Measurements from ENCODE around the gene ZDHHC6.
"Not testable (repeated sequence)": the region's sequence is repeated elsewhere in the genome, so short reads cannot be mapped to it uniquely, and the experiment has no call there.

Gene ZDHHC6

DNA sequence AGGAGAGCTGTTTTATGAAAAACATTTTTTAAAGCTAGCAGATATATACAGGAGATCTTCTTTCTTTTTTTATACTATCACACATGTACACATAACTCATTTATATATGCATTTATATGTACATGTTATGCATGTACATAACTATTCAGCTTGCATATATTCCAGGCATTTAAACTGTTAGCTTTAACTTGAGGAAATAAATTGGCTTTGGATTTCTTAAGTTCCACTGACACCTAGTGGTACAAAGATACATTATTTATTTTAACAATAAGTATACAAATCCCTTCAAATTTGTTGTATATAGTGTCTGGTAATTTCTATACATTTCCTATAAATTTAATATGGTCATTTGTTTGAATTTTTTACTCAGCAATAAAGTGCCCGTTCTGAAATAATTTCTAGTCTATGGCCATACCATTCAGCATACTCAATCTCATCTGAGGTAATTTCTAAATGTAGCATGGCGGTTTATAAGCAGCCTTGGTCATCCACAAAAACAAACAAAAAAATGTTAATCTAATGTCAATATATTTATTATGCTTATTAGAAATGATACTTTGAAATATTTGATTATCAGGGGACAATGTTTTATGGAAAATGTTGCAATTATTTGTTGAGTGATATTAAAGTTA is 11.6 kb downstream of the ZDHHC6 start:
- in situ Hi-C loops (cut with HindIII; ENCODE audit: low pct_unique_long_range_greater_than_20kb, low sequenced_read_pairs) = no loop called here
- peak; percentile 11 to 52 for DNase-seq (ENCODE audit: low read depth in 1 of 2, low spot score in 1 of 2)
- no peak for TF ChIP-seq JUND (IDR thresholded peaks at IDR 0.05; ENCODE audit: low read depth)

- no peak for TF ChIP-seq JUND (IDR thresholded peaks at IDR 0.05; ENCODE audit: low read depth)
- in situ Hi-C loops (cut with HindIII; ENCODE audit: low pct_unique_long_range_greater_than_20kb, low sequenced_read_pairs) = no loop called here
- no peak for DNase-seq (ENCODE audit: low read depth in 1 of 2, low spot score in 1 of 2)
Measured at GRCh38 chr10:112433136-112433535, 13.6 kb downstream of the ZDHHC6 start.

- in situ Hi-C loops (cut with HindIII; ENCODE audit: low pct_unique_long_range_greater_than_20kb, low sequenced_read_pairs) = no loop called here
- DNase-seq (ENCODE audit: low read depth in 1 of 2, low spot score in 1 of 2) = no peak
- no peak for TF ChIP-seq JUND (IDR thresholded peaks at IDR 0.05; ENCODE audit: low read depth)
Measured at GRCh38 chr10:112429654-112430230, 17.0 kb downstream of the ZDHHC6 start.

DNA sequence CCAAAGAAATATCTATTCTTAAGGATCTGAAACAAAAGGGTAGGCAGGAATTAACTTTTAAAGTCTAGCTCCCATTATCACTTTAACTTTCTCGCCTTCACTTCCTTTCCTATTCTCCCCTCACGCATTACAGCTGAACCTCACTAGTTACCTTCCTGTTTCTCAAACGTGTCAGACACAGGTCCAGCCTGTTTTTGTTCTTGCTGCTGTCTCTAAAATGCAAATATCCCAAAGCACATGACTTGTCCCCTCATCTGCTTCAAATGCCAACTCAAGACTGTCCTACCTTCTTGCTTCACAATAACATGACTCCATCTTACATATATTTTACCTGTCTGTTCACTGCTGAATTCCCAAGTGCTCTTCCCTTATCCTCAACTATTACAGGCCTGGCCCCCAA is 17.6 kb downstream of the ZDHHC6 start:
- no peak for DNase-seq (ENCODE audit: low read depth in 1 of 2, low spot score in 1 of 2)
- in situ Hi-C loops (cut with HindIII; ENCODE audit: low pct_unique_long_range_greater_than_20kb, low sequenced_read_pairs) = no loop called here
- TF ChIP-seq JUND (IDR thresholded peaks at IDR 0.05; ENCODE audit: low read depth) = no peak

GRCh38 chr10:112426111-112426510 is 20.6 kb downstream of the ZDHHC6 start:
- no peak for DNase-seq (ENCODE audit: low read depth in 1 of 2, low spot score in 1 of 2)
- TF ChIP-seq JUND (IDR thresholded peaks at IDR 0.05; ENCODE audit: low read depth) = no peak

GRCh38 chr10:112424651-112425050 is 22.1 kb downstream of the ZDHHC6 start:
- TF ChIP-seq JUND (IDR thresholded peaks at IDR 0.05; ENCODE audit: low read depth) = no peak
- no peak for DNase-seq (ENCODE audit: low read depth in 1 of 2, low spot score in 1 of 2)
- in situ Hi-C loops (cut with HindIII; ENCODE audit: low pct_unique_long_range_greater_than_20kb, low sequenced_read_pairs) = no loop called here

More at GRCh38 chr10:112426111-112426510, 20.6 kb downstream of the ZDHHC6 start:
- in situ Hi-C loops (cut with HindIII; ENCODE audit: low pct_unique_long_range_greater_than_20kb, low sequenced_read_pairs) = no loop called here

DNA sequence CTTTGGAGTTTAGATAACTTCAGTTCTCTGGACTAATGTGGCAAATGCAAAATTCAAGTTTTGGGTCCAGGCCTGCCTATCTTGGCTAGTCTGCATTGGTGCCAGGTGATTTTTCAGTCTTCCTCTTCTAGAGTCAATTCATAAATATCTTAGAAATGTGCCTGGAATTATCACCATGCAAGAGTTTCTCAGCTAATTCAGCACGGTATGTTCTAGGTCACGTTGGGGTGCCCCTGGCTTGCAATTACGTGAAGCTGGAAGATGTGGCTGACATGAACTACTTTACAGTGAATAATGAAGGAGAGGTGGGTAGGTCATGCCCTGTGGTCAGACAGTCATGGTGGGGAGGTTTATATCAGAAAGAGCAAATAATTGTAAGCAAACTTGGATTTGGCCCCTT is 25.0 kb downstream of the ZDHHC6 start:
- no peak for TF ChIP-seq JUND (IDR thresholded peaks at IDR 0.05; ENCODE audit: low read depth)
- in situ Hi-C loops (cut with HindIII; ENCODE audit: low pct_unique_long_range_greater_than_20kb, low sequenced_read_pairs) = no loop called here
- DNase-seq (ENCODE audit: low read depth in 1 of 2, low spot score in 1 of 2) = no peak

- no peak for TF ChIP-seq JUND (IDR thresholded peaks at IDR 0.05; ENCODE audit: low read depth)
- no peak for DNase-seq (ENCODE audit: low read depth in 1 of 2, low spot score in 1 of 2)
- in situ Hi-C loops (cut with HindIII; ENCODE audit: low pct_unique_long_range_greater_than_20kb, low sequenced_read_pairs) = no loop called here
Measured at GRCh38 chr10:112412696-112413095, 34.0 kb downstream of the ZDHHC6 start.

DNA sequence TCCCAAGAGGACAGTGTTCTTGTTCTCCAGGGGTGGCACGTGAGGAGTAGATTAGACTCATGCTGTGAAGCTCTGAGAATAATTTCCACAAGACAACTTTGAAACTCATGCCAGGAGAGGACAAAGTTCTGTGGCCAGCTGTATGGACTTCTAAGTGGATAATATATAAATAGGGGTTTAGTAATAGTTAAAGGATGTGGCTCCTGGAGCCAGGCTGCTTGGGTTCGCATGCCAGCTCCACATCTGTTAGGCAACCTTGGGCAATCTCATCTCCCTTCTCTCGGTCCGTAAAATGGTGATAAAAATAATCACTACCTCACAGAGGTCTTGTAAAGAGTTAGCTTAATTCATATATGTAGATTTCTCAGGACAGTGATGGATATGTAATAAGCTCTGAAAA is 37.0 kb downstream of the ZDHHC6 start:
- no peak for TF ChIP-seq JUND (IDR thresholded peaks at IDR 0.05; ENCODE audit: low read depth)
- in situ Hi-C loops (cut with HindIII; ENCODE audit: low pct_unique_long_range_greater_than_20kb, low sequenced_read_pairs) = no loop called here
- DNase-seq (ENCODE audit: low read depth in 1 of 2, low spot score in 1 of 2) = no peak

GRCh38 chr10:112409299-112409698 is 37.4 kb downstream of the ZDHHC6 start:
- DNase-seq (ENCODE audit: low read depth in 1 of 2, low spot score in 1 of 2) = no peak
- no peak for TF ChIP-seq JUND (IDR thresholded peaks at IDR 0.05; ENCODE audit: low read depth)
- in situ Hi-C loops (cut with HindIII; ENCODE audit: low pct_unique_long_range_greater_than_20kb, low sequenced_read_pairs) = no loop called here

GRCh38 chr10:112407696-112408095 is 39.0 kb downstream of the ZDHHC6 start:
- DNase-seq (ENCODE audit: low read depth in 1 of 2, low spot score in 1 of 2) = no peak
- no peak for TF ChIP-seq JUND (IDR thresholded peaks at IDR 0.05; ENCODE audit: low read depth)
- in situ Hi-C loops (cut with HindIII; ENCODE audit: low pct_unique_long_range_greater_than_20kb, low sequenced_read_pairs) = no loop called here

DNA sequence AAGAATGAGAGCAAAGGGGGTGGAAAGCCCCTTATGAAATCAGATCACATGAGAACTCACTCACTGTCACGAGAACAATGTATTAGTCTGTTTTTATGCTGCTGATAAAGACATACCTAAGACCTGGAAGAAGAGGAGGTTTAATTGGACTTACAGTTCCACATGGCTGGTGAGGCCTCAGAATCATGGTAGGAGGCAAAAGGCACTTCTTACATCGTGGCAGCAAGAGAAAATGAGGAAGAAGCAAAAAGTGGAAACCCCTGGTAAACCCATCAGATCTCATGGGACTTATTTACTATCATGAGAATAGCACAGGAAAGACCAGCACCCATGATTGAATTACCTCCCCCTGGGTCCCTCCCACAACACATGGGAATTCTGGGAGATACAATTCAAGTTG is 39.9 kb downstream of the ZDHHC6 start:
- in situ Hi-C loops (cut with HindIII; ENCODE audit: low pct_unique_long_range_greater_than_20kb, low sequenced_read_pairs); DNase-seq (ENCODE audit: low read depth in 1 of 2, low spot score in 1 of 2): not testable (repeated sequence)

- TF ChIP-seq JUND (IDR thresholded peaks at IDR 0.05; ENCODE audit: low read depth) = no peak
- no peak for DNase-seq (ENCODE audit: low read depth in 1 of 2, low spot score in 1 of 2)
- in situ Hi-C loops (cut with HindIII; ENCODE audit: low pct_unique_long_range_greater_than_20kb, low sequenced_read_pairs) = no loop called here
Measured at GRCh38 chr10:112404617-112405016, 42.1 kb downstream of the ZDHHC6 start.

- in situ Hi-C loops (cut with HindIII; ENCODE audit: low pct_unique_long_range_greater_than_20kb, low sequenced_read_pairs) = no loop called here
Measured at GRCh38 chr10:112402917-112403316, 43.8 kb downstream of the ZDHHC6 start.

More at GRCh38 chr10:112402917-112403316, 43.8 kb downstream of the ZDHHC6 start:
- DNase-seq (ENCODE audit: low read depth in 1 of 2, low spot score in 1 of 2) = no peak
- TF ChIP-seq JUND (IDR thresholded peaks at IDR 0.05; ENCODE audit: low read depth) = no peak

Measured in T47D (cell line).